IMR-90 (cell line): ENCODE data around the gene CCDC88A. TPM values are rescaled to one million over a fixed set of nuclear protein-coding genes. Genes with fewer than 3 reads are reported as not detected.

ENCODE experiments used
- ATAC-seq: fragments of 200-7000 bp; cut with Tn5 transposase; 2 replicates; pipeline ENCODE4 v1.9.1; 2020; ENCODE audit warnings: low read depth, mild to moderate bottlenecking, moderate library complexity
- BruUV-seq: library from RNA; stranded (reverse); fragments of 400-500 nt; replicated peaks from 2 replicates; lab custom pipeline; 2021; lab: Mats Ljungman, UMichigan
- CTCF ChIA-PET: fragments of 300-600 bp; formaldehyde crosslinking; extraction: SDS; loops from one replicate; lab custom pipeline; 2021; ENCODE audit warnings: antibody characterized with exemption; lab: Yijun Ruan, JAX
- POLR2A ChIA-PET: fragments of 300-600 bp; sonication (Branson Sonifier 250); formaldehyde crosslinking; loops from one replicate; lab custom pipeline; 2022; ENCODE audit warnings: antibody characterized with exemption; ENCODE audit not compliant: unreplicated experiment; lab: Charles Lee
- DNase-seq: peaks from one replicate; pipeline ENCODE4 v3.0.0; 2013
- H2AFZ ChIP-seq: replicated peaks from 2 replicates; pipeline ENCODE3; 2013; ENCODE audit warnings: low read length, mild to moderate bottlenecking; ENCODE audit not compliant: poor library complexity
- H2AK5ac ChIP-seq: 2 replicates; pipeline ENCODE4 v1.6.1; 2013; ENCODE audit warnings: low read depth, low read length, inconsistent platforms
- H2AK9ac ChIP-seq: replicated peaks from 2 replicates; pipeline ENCODE3; 2013; ENCODE audit warnings: mild to moderate bottlenecking, low read depth, low read length, moderate library complexity; ENCODE audit not compliant: poor library complexity
- H2BK120ac ChIP-seq: 2 replicates; pipeline ENCODE4 v1.6.1; 2013; ENCODE audit warnings: low read depth, low read length, inconsistent platforms
- H2BK15ac ChIP-seq: 3 replicates; pipeline ENCODE4 v1.6.1; 2013; ENCODE audit warnings: low read depth, low read length, inconsistent platforms
- H2BK20ac ChIP-seq: 2 replicates; pipeline ENCODE4 v1.6.1; 2013; ENCODE audit warnings: low read depth, mild to moderate bottlenecking, inconsistent platforms, low read length, moderate library complexity
- H2BK5ac ChIP-seq: 2 replicates; pipeline ENCODE4 v1.6.1; 2013; ENCODE audit warnings: mild to moderate bottlenecking, low read depth, low read length, inconsistent platforms; ENCODE audit not compliant: poor library complexity, severe bottlenecking
- H3K14ac ChIP-seq: replicated peaks from 2 replicates; pipeline ENCODE4 v1.6.1; 2013; ENCODE audit warnings: low read depth, low read length, inconsistent platforms
- H3K18ac ChIP-seq: 2 replicates; pipeline ENCODE4 v1.6.1; 2013; ENCODE audit warnings: low read depth, low read length, control low read depth
- H3K23ac ChIP-seq: 2 replicates; pipeline ENCODE4 v1.6.1; 2013; ENCODE audit warnings: low read depth, low read length, inconsistent platforms
- H3K27ac ChIP-seq: 2 replicates; pipeline ENCODE4 v1.5.1; 2013; ENCODE audit warnings: mild to moderate bottlenecking, control low read depth, low read length; ENCODE audit not compliant: insufficient read depth
- H3K27me3 ChIP-seq: 2 replicates; pipeline ENCODE4 v1.6.1; 2013; ENCODE audit warnings: low read length; ENCODE audit not compliant: control insufficient read depth, insufficient read depth
- H3K36me3 ChIP-seq: 2 replicates; pipeline ENCODE4 v1.6.1; 2013; ENCODE audit warnings: low read length, mixed read lengths; ENCODE audit not compliant: control insufficient read depth, insufficient read depth
- H3K4ac ChIP-seq: 2 replicates; pipeline ENCODE4 v1.6.1; 2013; ENCODE audit warnings: low read depth, low read length, inconsistent platforms
- H3K4me1 ChIP-seq: 2 replicates; pipeline ENCODE4 v1.6.1; 2013; ENCODE audit warnings: low read length, mixed read lengths; ENCODE audit not compliant: control insufficient read depth, insufficient read depth
- H3K4me2 ChIP-seq: 2 replicates; pipeline ENCODE4 v1.6.1; 2013; ENCODE audit warnings: low read depth, mild to moderate bottlenecking, control low read depth, low read length, moderate library complexity
- H3K4me3 ChIP-seq: 2 replicates; pipeline ENCODE4 v1.5.1; 2013; ENCODE audit warnings: low read depth, mild to moderate bottlenecking, control low read depth, low read length, moderate library complexity; ENCODE audit not compliant: insufficient read depth
- H3K56ac ChIP-seq: 2 replicates; pipeline ENCODE4 v1.6.1; 2013; ENCODE audit warnings: low read length, inconsistent platforms; ENCODE audit not compliant: insufficient read depth; ENCODE audit errors: extremely low read depth
- H3K79me1 ChIP-seq, 2 experiments: 2 replicates each; pipeline ENCODE4 v1.6.1; 2013; ENCODE audit warnings: low read length in 2 of 2, inconsistent platforms in 1 of 2, low read depth in 1 of 2
- H3K9ac ChIP-seq: 2 replicates; pipeline ENCODE4 v1.6.1; 2013; ENCODE audit warnings: low read depth, low read length, control low read depth
- H3K9me1 ChIP-seq: 2 replicates; pipeline ENCODE4 v1.6.1; 2013; ENCODE audit warnings: low read length, inconsistent platforms; ENCODE audit not compliant: insufficient read depth
- H3K9me3 ChIP-seq: 2 replicates; pipeline ENCODE4 v1.6.1; 2013; ENCODE audit warnings: low read length; ENCODE audit not compliant: control insufficient read depth, insufficient read depth
- H4K20me1 ChIP-seq: 2 replicates; pipeline ENCODE4 v1.6.1; 2013; ENCODE audit warnings: low read length, inconsistent platforms; ENCODE audit not compliant: insufficient read depth
- H4K5ac ChIP-seq: 2 replicates; pipeline ENCODE4 v1.6.1; 2013; ENCODE audit warnings: mild to moderate bottlenecking, low read depth, low read length, control low read depth
- H4K8ac ChIP-seq, 2 experiments: 2 replicates each; pipeline ENCODE4 v1.6.1; 2013; ENCODE audit warnings: low read depth in 2 of 2, low read length in 2 of 2, control low read depth in 1 of 2, inconsistent platforms in 1 of 2
- H4K91ac ChIP-seq: 2 replicates; pipeline ENCODE4 v1.6.1; 2013; ENCODE audit warnings: low read depth, low read length, inconsistent platforms; ENCODE audit not compliant: insufficient read depth
- BHLHE40 ChIP-seq: fragments of 150-350 bp; IDR thresholded peaks from 2 replicates; pipeline ENCODE4 v1.6.1; 2016; ENCODE audit warnings: mild to moderate bottlenecking, low read depth, low read length
- CEBPB ChIP-seq: IDR thresholded peaks from 2 replicates; pipeline ENCODE4 v1.6.1; 2012; ENCODE audit warnings: low read depth, low read length, improper control_type of control experiment
- CHD1 ChIP-seq: IDR thresholded peaks from 2 replicates; pipeline ENCODE4 v1.6.1; 2012; ENCODE audit warnings: low read depth, low read length, improper control_type of control experiment
- ELK1 ChIP-seq: fragments of 150-350 bp; IDR thresholded peaks from 2 replicates; pipeline ENCODE4 v1.6.1; 2016; ENCODE audit warnings: low read depth, mild to moderate bottlenecking, low read length, moderate library complexity, borderline replicate concordance
- FOS ChIP-seq: fragments of 150-350 bp; IDR thresholded peaks from 2 replicates; pipeline ENCODE4 v1.6.1; 2016; ENCODE audit warnings: low read depth, low read length
- MAFK ChIP-seq: IDR thresholded peaks from 2 replicates; pipeline ENCODE4 v1.6.1; 2012; ENCODE audit warnings: low read depth, low read length, improper control_type of control experiment
- MAZ ChIP-seq: IDR thresholded peaks from 2 replicates; pipeline ENCODE4 v1.6.1; 2012; ENCODE audit warnings: low read depth, mild to moderate bottlenecking, low read length, improper control_type of control experiment, moderate library complexity, borderline replicate concordance
- MXI1 ChIP-seq: IDR thresholded peaks from 2 replicates; pipeline ENCODE4 v1.6.1; 2012; ENCODE audit warnings: low read depth, mild to moderate bottlenecking, low read length, moderate library complexity, borderline replicate concordance
- NFE2L2 ChIP-seq: fragments of 150-350 bp; IDR thresholded peaks from 2 replicates; pipeline ENCODE4 v1.6.1; 2016; ENCODE audit warnings: low read depth, mild to moderate bottlenecking, low read length
- POLR2A ChIP-seq: IDR thresholded peaks from 2 replicates; pipeline ENCODE4 v1.6.1; 2012; ENCODE audit warnings: mild to moderate bottlenecking, low read depth, low read length
- RAD21 ChIP-seq: IDR thresholded peaks from 2 replicates; pipeline ENCODE4 v1.6.1; 2012; ENCODE audit warnings: low read length, improper control_type of control experiment
- RCOR1 ChIP-seq: IDR thresholded peaks from 2 replicates; pipeline ENCODE4 v1.6.1; 2012; ENCODE audit warnings: mild to moderate bottlenecking, low read length, improper control_type of control experiment; ENCODE audit not compliant: insufficient replicate concordance
- RFX5 ChIP-seq: IDR thresholded peaks from 2 replicates; pipeline ENCODE4 v1.8.0; 2012; ENCODE audit warnings: low read depth, mild to moderate bottlenecking, low read length, moderate library complexity
- SMC3 ChIP-seq: fragments of 150-350 bp; IDR thresholded peaks from 2 replicates; pipeline ENCODE4 v1.6.1; 2016; ENCODE audit warnings: low read depth, mild to moderate bottlenecking, antibody characterized with exemption, low read length, moderate library complexity
- WGBS, 2 experiments: methylation state at CpG; one replicate each; pipeline versions ENCODE4 v1.1.5 to v1.1.7; 2013; ENCODE audit warnings: missing lambda C conversion rate in 2 of 2; ENCODE audit not compliant: insufficient read length in 1 of 2; ENCODE audit errors: extremely low coverage in 2 of 2; 5-methylcytosine and 5-hydroxymethylcytosine counted together
- dilution Hi-C: fragments of 300-500 bp; cut with HindIII; formaldehyde crosslinking; loops from one replicate; pipeline ENCODE4 v1.14.3; 2018; ENCODE audit warnings: low sequenced_read_pairs; ENCODE audit not compliant: unreplicated experiment
- in situ Hi-C: fragments of 300-500 bp; cut with MboI; formaldehyde crosslinking; loops from 3 replicates; pipeline ENCODE4 v1.14.3; 2019; ENCODE audit warnings: low sequenced_read_pairs, inconsistent platforms, mixed read lengths
- intact Hi-C: fragments of 100-400 bp; cut with micrococcal nuclease; formaldehyde crosslinking; loops from 2 replicates; pipeline ENCODE4 v1.10.0; 2022
- polyA plus RNA-seq, 3 experiments: library from polyadenylated mRNA; depleted of rRNA; stranded (reverse); fragments of >200 nt; gene quantifications; 2 replicates each; pipeline ENCODE4 v1.2.3, GENCODE V29; 2012; ENCODE audit warnings: low replicate concordance in 1 of 3
- total RNA-seq: library from RNA; depleted of rRNA; stranded (reverse); fragments of >200 nt; gene quantifications from 2 replicates; pipeline ENCODE4 v1.2.3, GENCODE V29; 2012
- TF ChIP-seq, protein P1 (sequence below): conservative IDR thresholded peaks from 2 replicates; pipeline ENCODE4 v1.5.1; 2012; ENCODE audit warnings: mild to moderate bottlenecking, low read depth, low read length, improper control_type of control experiment
- TF ChIP-seq, protein P2 (sequence below): fragments of 150-350 bp; IDR thresholded peaks from 2 replicates; pipeline ENCODE4 v1.6.1; 2017; ENCODE audit warnings: mild to moderate bottlenecking, antibody characterized with exemption, low read length, low read depth

The CCDC88A gene
- total and polyA plus RNA-seq, 2 of the 4 experiments (the other 2 are of a cell fraction) = 15.6 to 63.8 TPM

DNA sequence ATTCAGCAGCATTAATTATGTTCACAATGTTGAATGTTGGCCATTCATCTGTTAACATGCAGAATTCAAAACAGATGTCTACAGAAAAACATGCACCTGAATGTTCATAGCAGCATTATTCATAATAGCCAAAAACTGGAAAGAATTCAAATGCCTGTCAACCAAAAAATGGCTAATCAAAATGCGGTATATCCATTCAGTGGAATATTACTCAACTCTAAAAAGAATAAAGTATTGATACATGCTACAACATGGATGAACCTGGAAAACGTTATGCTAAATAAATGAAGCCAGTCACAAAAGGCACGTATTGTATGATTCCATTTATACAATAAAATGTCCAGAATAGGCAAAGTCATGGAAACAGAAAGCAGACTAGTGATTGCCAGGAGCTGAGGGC is 68.0 kb downstream of the CCDC88A start:
- no peak overlapping the region for H2BK20ac ChIP-seq
- in situ Hi-C loops (no loop called here), dilution Hi-C loops (no loop called here), intact Hi-C loops (no loop called here)
- no peak overlapping the region for H4K8ac ChIP-seq
- no peaks in the 10 kb centered on the region; the same call in none of the 2 replicates for H3K9me1 ChIP-seq
- no TSS peak for BruUV-seq
- no peak overlapping the region for H2AK9ac ChIP-seq
- no peak overlapping the region for H2BK15ac ChIP-seq
- no peak overlapping the region for H3K4me3 ChIP-seq
- H2BK5ac ChIP-seq = no peak overlapping the region
- no peak overlapping the region for H3K56ac ChIP-seq
- no peak overlapping the region for H3K23ac ChIP-seq
- TF ChIP-seq ELK1 = no peak
- TF ChIP-seq BHLHE40 = no peak
- TF ChIP-seq RFX5 = no peak
- TF ChIP-seq, protein P1, sequence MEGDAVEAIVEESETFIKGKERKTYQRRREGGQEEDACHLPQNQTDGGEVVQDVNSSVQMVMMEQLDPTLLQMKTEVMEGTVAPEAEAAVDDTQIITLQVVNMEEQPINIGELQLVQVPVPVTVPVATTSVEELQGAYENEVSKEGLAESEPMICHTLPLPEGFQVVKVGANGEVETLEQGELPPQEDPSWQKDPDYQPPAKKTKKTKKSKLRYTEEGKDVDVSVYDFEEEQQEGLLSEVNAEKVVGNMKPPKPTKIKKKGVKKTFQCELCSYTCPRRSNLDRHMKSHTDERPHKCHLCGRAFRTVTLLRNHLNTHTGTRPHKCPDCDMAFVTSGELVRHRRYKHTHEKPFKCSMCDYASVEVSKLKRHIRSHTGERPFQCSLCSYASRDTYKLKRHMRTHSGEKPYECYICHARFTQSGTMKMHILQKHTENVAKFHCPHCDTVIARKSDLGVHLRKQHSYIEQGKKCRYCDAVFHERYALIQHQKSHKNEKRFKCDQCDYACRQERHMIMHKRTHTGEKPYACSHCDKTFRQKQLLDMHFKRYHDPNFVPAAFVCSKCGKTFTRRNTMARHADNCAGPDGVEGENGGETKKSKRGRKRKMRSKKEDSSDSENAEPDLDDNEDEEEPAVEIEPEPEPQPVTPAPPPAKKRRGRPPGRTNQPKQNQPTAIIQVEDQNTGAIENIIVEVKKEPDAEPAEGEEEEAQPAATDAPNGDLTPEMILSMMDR = no peak
- no peak for TF ChIP-seq FOS
- no peak for TF ChIP-seq MXI1
- TF ChIP-seq MAFK = no peak
- no peak for TF ChIP-seq RCOR1
- no peak for TF ChIP-seq CHD1
- TF ChIP-seq, protein P2, sequence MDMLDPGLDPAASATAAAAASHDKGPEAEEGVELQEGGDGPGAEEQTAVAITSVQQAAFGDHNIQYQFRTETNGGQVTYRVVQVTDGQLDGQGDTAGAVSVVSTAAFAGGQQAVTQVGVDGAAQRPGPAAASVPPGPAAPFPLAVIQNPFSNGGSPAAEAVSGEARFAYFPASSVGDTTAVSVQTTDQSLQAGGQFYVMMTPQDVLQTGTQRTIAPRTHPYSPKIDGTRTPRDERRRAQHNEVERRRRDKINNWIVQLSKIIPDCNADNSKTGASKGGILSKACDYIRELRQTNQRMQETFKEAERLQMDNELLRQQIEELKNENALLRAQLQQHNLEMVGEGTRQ = no peak
- no peak for TF ChIP-seq SMC3
- TF ChIP-seq CEBPB = no peak
- no peak for TF ChIP-seq POLR2A
- TF ChIP-seq RAD21 = no peak
- TF ChIP-seq MAZ = no peak
- TF ChIP-seq NFE2L2 = no peak
- no peak overlapping the region for H3K14ac ChIP-seq
- H3K79me1 ChIP-seq = no peaks in the 10 kb centered on the region
- WGBS, 2 experiments = 100% methylated on average over 1 of the region's 3 CpGs; no CpG with 5 or more reads in 1 of the 2 experiments
- no peak overlapping the region for H3K4me2 ChIP-seq
- ATAC-seq (no peak), DNase-seq (no peak)
- H3K9ac ChIP-seq = no peak overlapping the region
- peaks cover 2% of the 10 kb centered on the region; the same call in 1 of the 2 replicates for H3K9me3 ChIP-seq
- H2AK5ac ChIP-seq = no peak overlapping the region
- H3K18ac ChIP-seq = no peak overlapping the region
- H3K4ac ChIP-seq = no peak overlapping the region
- no peaks in the 10 kb centered on the region for H3K27me3 ChIP-seq
- no peak overlapping the region for H3K27ac ChIP-seq
- peaks cover 1% of the 10 kb centered on the region for H3K36me3 ChIP-seq
- no peak overlapping the region for H4K91ac ChIP-seq
- H2AFZ ChIP-seq = no peak overlapping the region
- ChIA-PET CTCF (no interaction called here), POLR2A (no interaction called here)
- no peak overlapping the region for H2BK120ac ChIP-seq
- H3K4me1 ChIP-seq = no peaks in the 10 kb centered on the region
- H4K20me1 ChIP-seq = no peaks in the 10 kb centered on the region
- H4K5ac ChIP-seq = no peak overlapping the region
